ENCODE results near the gene KAZN.

KAZN gene

DNA sequence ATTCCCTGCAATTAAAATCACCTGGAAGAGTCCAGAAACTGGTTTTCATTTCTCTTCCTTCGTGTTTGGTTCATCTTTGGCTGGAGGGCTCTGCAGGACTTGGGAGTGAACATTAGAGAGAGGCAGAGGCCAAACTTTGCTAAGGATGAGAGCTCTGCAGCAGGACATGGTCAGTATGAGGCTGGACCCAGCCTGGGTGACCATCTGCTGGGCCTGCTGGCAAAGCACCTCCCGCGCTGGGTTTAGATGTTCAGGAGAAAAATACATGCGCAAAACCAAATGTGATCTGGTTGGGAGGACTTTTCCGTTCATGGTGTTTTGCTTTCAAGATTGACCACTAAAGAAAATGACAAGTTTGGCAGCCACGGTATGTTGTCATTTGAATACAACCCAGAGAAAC lies 15.9 kb downstream of the KAZN start:
- DNase-seq (ENCODE audit: low read depth in 2 of 2) = no peak

- no peak for DNase-seq (ENCODE audit: low read depth in 2 of 2)
Observed at GRCh38 chr1:14615549-14616218, 17.2 kb downstream of the KAZN start.

GRCh38 chr1:14616632-14617396 lies 18.3 kb downstream of the KAZN start:
- no peak for DNase-seq (ENCODE audit: low read depth in 2 of 2)

GRCh38 chr1:14617791-14618190 lies 19.3 kb downstream of the KAZN start:
- no peak for DNase-seq (ENCODE audit: low read depth in 2 of 2)

GRCh38 chr1:14620941-14621340 lies 22.5 kb downstream of the KAZN start:
- DNase-seq (ENCODE audit: low read depth in 2 of 2) = no peak

DNA sequence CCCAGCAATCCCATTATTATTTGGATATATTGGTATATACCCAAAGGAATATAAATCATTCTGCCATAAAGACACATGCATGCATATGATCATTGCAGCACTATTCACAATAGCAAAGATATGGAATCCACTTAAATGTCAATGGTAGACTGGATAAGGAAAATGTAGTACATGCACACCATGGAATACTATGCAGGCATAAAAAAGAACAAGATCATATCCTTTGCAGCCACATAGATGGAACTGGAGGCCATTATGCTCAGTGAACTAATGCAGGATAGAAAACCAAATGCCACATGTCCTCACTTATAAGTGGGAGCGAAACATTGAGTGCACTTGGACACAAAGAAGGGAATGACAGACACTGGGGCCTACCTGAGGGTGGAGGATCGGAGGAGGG lies 24.6 kb downstream of the KAZN start:
- no peak for DNase-seq (ENCODE audit: low read depth in 2 of 2)

- no peak for DNase-seq (ENCODE audit: low read depth in 2 of 2)
Observed at GRCh38 chr1:14624941-14625340, 26.5 kb downstream of the KAZN start.

GRCh38 chr1:14625572-14625971 lies 27.1 kb downstream of the KAZN start:
- no peak for DNase-seq (ENCODE audit: low read depth in 2 of 2)

GRCh38 chr1:14625996-14626395 lies 27.5 kb downstream of the KAZN start:
- no peak for DNase-seq (ENCODE audit: low read depth in 2 of 2)

DNA sequence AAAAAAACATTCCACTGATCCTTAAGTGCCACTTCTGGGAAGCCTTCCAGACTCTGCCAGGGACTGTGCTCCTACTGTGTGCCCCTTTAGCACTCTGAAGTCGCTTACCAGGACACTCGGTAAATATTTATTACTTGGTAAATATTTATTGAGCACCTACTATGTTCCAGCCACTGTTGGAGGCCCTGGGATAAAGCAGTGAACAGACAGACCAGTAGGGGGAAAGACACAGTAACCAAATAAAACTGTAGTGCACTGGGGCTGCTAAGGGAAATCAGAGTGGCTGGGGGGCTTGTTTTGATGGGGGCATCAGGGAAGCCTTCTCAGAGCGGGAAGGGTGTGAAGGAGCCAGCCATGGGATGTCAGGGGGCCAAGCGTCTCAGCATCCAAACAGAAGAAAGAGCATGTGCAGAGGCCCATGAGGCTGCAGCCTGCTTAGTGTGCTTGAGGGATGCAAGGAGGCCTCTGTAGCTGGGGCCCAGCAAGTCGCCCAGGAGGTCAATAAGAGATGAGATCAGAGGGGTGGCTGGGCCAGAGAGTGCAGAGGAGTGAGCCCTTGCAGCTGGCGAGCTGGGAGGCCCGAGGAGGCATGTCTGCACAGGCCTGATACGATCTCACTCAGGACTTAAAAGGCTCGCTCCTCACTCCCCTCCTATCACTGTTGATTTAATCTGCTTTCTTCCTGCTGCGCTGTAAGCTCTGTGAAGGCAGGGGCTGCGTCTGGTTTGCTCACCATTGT lies 28.6 kb downstream of the KAZN start:
- no peak for DNase-seq (ENCODE audit: low read depth in 2 of 2)

- DNase-seq (ENCODE audit: low read depth in 2 of 2) = no peak
Observed at GRCh38 chr1:14627608-14628489, 29.4 kb downstream of the KAZN start.

- no peak for DNase-seq (ENCODE audit: low read depth in 2 of 2)
Observed at GRCh38 chr1:14629363-14630014, 31.0 kb downstream of the KAZN start.

- DNase-seq (ENCODE audit: low read depth in 2 of 2) = no peak
Observed at GRCh38 chr1:14630986-14631385, 32.5 kb downstream of the KAZN start.

DNA sequence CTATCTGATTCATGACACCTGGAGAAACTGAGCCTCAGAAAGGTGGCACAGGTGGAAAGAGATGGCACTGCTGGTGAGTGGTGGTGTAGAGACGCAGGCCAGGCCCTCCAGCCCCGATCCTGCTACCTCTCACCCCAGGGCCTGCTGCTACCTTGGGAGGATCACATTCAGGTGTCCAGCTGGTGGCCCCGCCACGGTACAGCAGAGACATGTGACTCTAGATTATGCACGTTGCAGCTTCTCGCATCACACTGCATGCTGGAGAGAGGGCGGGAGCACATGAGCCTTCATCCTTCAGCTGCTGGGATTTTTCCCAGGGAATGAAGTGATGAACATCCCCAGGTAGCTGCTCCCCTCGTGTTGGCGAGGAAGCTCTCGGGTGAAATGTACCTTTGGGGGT lies 32.9 kb downstream of the KAZN start:
- DNase-seq (ENCODE audit: low read depth in 2 of 2) = no peak

DNA sequence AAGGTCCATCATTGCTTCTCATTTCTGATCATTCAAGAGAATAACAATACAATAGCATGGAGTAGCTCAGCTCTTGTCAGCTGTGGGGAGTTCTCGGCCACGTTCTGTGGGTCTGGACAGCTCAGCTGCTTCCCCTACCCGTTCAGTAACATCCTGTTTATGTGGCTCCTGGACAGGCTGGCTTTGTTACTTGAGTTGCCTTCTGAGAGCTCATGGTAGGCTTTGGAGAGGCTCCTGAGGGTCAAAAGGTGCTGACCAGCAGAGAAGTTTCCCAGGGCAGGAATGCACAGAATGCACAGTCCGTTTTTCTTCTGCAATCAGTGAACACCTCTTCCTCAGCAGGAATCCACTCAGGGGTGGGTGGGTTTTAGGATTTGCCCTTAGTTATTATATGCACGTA lies 36.0 kb downstream of the KAZN start:
- DNase-seq (ENCODE audit: low read depth in 2 of 2) = no peak

DNA sequence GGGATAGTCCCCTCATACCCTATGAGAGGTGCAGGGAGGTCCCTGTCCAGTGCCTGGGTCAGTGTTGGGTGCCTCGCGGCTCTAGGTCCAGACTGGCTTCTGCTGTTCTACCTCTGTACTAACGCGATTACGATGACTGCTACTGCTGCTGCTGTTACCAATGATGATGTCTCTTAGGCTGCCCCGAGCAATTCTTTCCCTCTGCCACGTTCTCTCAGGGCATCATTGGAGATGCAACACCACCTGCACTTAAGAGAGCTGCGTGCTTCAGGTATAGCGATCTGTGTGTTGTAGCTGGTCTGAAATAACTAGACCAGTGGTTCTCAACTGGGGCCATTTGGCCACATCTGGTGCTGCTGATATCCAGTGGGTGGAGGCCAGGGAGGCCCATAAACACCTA lies 36.9 kb downstream of the KAZN start:
- no peak for DNase-seq (ENCODE audit: low read depth in 2 of 2)

DNA sequence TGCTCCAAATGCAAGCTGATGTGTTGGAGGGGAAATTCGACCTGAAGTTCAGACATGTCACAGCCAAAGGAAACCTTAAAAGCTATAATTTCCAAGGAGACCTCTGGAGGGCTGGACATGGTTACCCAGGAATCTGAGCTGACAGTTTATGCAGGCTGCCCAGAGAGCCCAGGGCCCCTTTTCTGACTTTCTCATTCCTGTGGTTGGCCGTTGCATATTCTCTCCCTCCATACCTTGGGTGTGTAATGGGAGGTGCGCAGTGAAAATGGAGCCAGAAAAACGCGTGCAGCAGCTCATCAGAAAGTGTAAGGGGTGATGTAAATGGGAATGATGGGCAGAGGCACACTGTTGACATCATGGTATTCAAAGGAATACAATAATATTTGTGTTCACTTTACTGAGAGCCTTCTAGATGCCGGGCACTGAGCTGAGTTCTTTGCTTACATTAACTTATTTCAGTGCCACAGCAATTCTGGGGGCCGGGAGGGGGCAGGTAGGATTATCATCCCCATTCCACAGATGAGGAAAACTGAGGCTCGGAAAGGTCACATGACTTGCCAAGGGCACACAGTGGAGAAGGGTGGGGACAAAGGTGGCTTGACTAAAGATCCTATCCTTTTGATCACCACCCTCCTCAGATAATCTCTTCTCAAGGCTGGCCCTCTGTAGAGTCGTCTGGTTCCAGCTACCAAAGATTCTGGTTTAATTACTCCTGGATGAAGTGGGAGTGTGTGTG lies 38.6 kb downstream of the KAZN start:
- DNase-seq (ENCODE audit: low read depth in 2 of 2) = no peak

GRCh38 chr1:14639291-14640050 lies 41.0 kb downstream of the KAZN start:
- DNase-seq (ENCODE audit: low read depth in 2 of 2) = no peak

DNA sequence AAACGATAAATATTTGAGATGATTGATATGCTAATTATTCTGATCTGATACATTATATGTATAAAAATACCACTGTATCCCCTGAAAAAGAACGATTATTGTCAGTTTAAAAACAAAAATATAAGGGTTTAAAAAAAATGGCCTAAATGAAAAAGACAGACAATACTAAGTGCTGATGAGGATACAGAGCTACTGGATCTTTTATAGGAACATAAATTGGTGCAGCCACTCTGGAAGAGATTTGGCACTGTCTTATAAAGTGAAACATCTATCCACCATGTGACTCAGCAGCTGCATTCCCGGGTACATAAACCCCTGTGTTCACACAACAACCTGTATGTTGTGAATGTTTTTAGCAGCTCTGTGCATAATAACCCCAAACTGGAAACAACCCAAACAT lies 44.2 kb downstream of the KAZN start:
- no peak for DNase-seq (ENCODE audit: low read depth in 2 of 2)

DNA sequence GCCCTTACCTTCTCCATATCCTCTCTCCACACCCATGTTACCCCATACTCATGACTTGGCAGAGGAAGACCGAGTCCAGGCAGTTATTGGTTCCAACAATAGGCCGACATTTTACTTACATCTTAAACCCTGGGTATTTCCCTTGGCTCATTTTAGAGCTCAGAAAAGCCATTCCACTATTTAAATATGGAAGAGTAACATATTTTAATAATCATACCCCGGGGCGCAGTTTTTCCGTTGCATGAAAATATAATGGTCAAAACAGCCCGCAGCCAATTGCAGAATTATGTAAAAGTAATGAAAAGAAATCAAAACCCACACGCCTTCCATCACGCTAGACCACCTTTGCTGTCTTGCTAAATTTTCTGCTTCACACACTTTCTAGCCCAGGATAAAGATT lies 48.5 kb downstream of the KAZN start:
- DNase-seq (ENCODE audit: low read depth in 2 of 2) = no peak

Measured in stimulated activated CD4-positive, alpha-beta T cell treated with anti-CD3 and anti-CD28 coated beads, Interleukin-15, amount 100 ng/mL, for 48 hours (primary cell).